22Rv1 (cell line): ENCODE measurements around the gene COG3.

Source experiments
- ZFX ChIP-seq: fragments of 450-650 bp; IDR thresholded peaks from 2 replicates; pipeline ENCODE4 v1.6.1; 2017; ENCODE audit warnings: antibody characterized with exemption, borderline replicate concordance
- TF ChIP-seq, protein P1 (sequence below): fragments of 450-650 bp; IDR thresholded peaks from 2 replicates; pipeline ENCODE4 v1.5.1; 2017; ENCODE audit warnings: mild to moderate bottlenecking

DNA sequence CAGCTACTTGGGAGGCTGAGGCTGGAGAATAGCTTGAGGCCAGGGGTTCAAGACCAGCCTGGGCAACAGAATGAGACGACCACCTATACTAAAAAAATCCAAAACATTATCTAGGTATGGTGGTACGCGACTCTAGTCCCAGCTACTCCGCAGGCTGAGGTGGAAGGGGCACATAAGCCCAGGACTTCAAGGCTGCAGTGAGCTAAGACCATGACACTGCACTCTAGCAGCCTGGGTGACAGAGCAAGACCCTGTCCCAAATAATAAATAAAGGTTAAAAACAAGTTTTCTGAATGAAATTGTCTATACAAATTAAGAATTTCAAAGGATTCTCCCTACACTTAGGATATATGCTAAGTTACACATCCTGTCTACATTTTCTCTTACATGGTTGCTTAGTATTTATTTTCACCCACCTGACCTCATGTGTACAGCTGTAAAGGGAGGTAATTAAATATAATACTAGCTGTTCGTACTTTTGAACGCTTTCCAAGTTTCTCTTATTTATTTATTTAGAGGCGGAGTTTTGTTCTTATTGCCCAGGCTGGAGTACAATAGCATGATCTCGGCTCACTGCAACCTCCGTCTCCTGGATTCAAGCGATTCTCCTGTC lies 48.1 kb upstream of the COG3 start:
- TF ChIP-seq, protein P1, sequence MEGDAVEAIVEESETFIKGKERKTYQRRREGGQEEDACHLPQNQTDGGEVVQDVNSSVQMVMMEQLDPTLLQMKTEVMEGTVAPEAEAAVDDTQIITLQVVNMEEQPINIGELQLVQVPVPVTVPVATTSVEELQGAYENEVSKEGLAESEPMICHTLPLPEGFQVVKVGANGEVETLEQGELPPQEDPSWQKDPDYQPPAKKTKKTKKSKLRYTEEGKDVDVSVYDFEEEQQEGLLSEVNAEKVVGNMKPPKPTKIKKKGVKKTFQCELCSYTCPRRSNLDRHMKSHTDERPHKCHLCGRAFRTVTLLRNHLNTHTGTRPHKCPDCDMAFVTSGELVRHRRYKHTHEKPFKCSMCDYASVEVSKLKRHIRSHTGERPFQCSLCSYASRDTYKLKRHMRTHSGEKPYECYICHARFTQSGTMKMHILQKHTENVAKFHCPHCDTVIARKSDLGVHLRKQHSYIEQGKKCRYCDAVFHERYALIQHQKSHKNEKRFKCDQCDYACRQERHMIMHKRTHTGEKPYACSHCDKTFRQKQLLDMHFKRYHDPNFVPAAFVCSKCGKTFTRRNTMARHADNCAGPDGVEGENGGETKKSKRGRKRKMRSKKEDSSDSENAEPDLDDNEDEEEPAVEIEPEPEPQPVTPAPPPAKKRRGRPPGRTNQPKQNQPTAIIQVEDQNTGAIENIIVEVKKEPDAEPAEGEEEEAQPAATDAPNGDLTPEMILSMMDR: no peak
- no peak for TF ChIP-seq ZFX
